OCI-M2 (cell line): ENCODE results near the gene FAT1.
"Not testable (repeated sequence)": the region's sequence is repeated elsewhere in the genome, so short reads cannot be mapped to it uniquely, and the experiment has no call there.

Experiments used
- DNase-seq: peaks from one replicate; lab custom pipeline; 2025; ENCODE audit not compliant: unreplicated experiment; lab: John Stamatoyannopoulos, UW

Gene FAT1

GRCh38 chr4:186723292-186724057 lies at the start of gene FAT1:
Gene FAT1, minus strand, starts transcription at chr4:186723856. Its CDS starts 14,029 bp downstream, at chr4:186709827.
- no peak for DNase-seq

- DNase-seq = no peak
Observed at GRCh38 chr4:186772936-186773487, 49.4 kb upstream of the FAT1 start.

- DNase-seq = no peak
Observed at GRCh38 chr4:186771624-186772023, 48.0 kb upstream of the FAT1 start.

- DNase-seq = no peak
Observed at GRCh38 chr4:186770481-186771175, 47.0 kb upstream of the FAT1 start.

- DNase-seq = no peak
Observed at GRCh38 chr4:186767794-186768193, 44.1 kb upstream of the FAT1 start.

- DNase-seq = no peak
Observed at GRCh38 chr4:186765673-186766546, 42.3 kb upstream of the FAT1 start.

- no peak for DNase-seq
Observed at GRCh38 chr4:186765138-186765537, 41.5 kb upstream of the FAT1 start.

- no peak for DNase-seq
Observed at GRCh38 chr4:186764457-186764856, 40.8 kb upstream of the FAT1 start.

- DNase-seq = no peak
Observed at GRCh38 chr4:186762865-186763264, 39.2 kb upstream of the FAT1 start.

GRCh38 chr4:186762361-186762760 lies 38.7 kb upstream of the FAT1 start:
- no peak for DNase-seq

GRCh38 chr4:186761956-186762355 lies 38.3 kb upstream of the FAT1 start:
- DNase-seq = not testable (repeated sequence)

- DNase-seq = no peak
Observed at GRCh38 chr4:186761393-186761792, 37.7 kb upstream of the FAT1 start.

- no peak for DNase-seq
Observed at GRCh38 chr4:186760576-186760975, 36.9 kb upstream of the FAT1 start.

GRCh38 chr4:186759990-186760389 lies 36.3 kb upstream of the FAT1 start:
- DNase-seq = no peak

GRCh38 chr4:186758929-186759682 lies 35.5 kb upstream of the FAT1 start:
- no peak for DNase-seq

GRCh38 chr4:186757696-186758355 lies 34.2 kb upstream of the FAT1 start:
- DNase-seq = no peak

- not testable (repeated sequence) for DNase-seq
Observed at GRCh38 chr4:186756550-186756949, 32.9 kb upstream of the FAT1 start.

GRCh38 chr4:186755550-186756519 lies 32.2 kb upstream of the FAT1 start:
- DNase-seq = no peak

- DNase-seq = no peak
Observed at GRCh38 chr4:186754976-186755375, 31.3 kb upstream of the FAT1 start.
